SKM-1 (cell line): ENCODE results near the gene MINDY4.

Source experiments
- DNase-seq: peaks from one replicate; lab custom pipeline; 2025; ENCODE audit not compliant: unreplicated experiment; lab: John Stamatoyannopoulos, UW

MINDY4 gene

GRCh38 chr7:30925913-30926312 is 154.7 kb downstream of the MINDY4 start:
- no peak for DNase-seq

- DNase-seq, result no peak
These were observed 155.1 kb downstream of the MINDY4 start for GRCh38 chr7:30926313-30926712.

- DNase-seq, result no peak
These were observed 155.8 kb downstream of the MINDY4 start for GRCh38 chr7:30927040-30927439.

GRCh38 chr7:30927559-30927958 is 156.3 kb downstream of the MINDY4 start:
- DNase-seq, result no peak

GRCh38 chr7:30928254-30928872 is 157.1 kb downstream of the MINDY4 start:
- no peak for DNase-seq

- no peak for DNase-seq
These were observed 158.5 kb downstream of the MINDY4 start for GRCh38 chr7:30929686-30930085.

GRCh38 chr7:30930621-30931020 is 159.4 kb downstream of the MINDY4 start:
- no peak for DNase-seq

- DNase-seq, result no peak
These were observed 160.1 kb downstream of the MINDY4 start for GRCh38 chr7:30931161-30931928.

- no peak for DNase-seq
These were observed 160.8 kb downstream of the MINDY4 start for GRCh38 chr7:30931929-30932540.

GRCh38 chr7:30932562-30932961 is 161.3 kb downstream of the MINDY4 start:
- DNase-seq, result no peak

- no peak for DNase-seq
These were observed 162.1 kb downstream of the MINDY4 start for GRCh38 chr7:30933124-30933974.

GRCh38 chr7:30934225-30934624 is 163.0 kb downstream of the MINDY4 start:
- DNase-seq, result no peak

- DNase-seq, result no peak
These were observed 163.7 kb downstream of the MINDY4 start for GRCh38 chr7:30934732-30935568.

- DNase-seq, result no peak
These were observed 164.3 kb downstream of the MINDY4 start for GRCh38 chr7:30935569-30935877.

GRCh38 chr7:30936650-30937245 is 165.5 kb downstream of the MINDY4 start:
- no peak for DNase-seq

- DNase-seq, result no peak
These were observed 166.2 kb downstream of the MINDY4 start for GRCh38 chr7:30937416-30937815.

GRCh38 chr7:30938435-30939316 is 167.5 kb downstream of the MINDY4 start:
- DNase-seq, result peak; percentile 32

GRCh38 chr7:30941582-30942323 is 170.5 kb downstream of the MINDY4 start:
- DNase-seq, result no peak
